SW 1271 (cell line): ENCODE data around the gene DUSP1.

Source experiments
- DNase-seq, 2 experiments: peaks; one replicate each; lab custom pipeline; 2025; lab: John Stamatoyannopoulos, UW

Gene DUSP1

DNA sequence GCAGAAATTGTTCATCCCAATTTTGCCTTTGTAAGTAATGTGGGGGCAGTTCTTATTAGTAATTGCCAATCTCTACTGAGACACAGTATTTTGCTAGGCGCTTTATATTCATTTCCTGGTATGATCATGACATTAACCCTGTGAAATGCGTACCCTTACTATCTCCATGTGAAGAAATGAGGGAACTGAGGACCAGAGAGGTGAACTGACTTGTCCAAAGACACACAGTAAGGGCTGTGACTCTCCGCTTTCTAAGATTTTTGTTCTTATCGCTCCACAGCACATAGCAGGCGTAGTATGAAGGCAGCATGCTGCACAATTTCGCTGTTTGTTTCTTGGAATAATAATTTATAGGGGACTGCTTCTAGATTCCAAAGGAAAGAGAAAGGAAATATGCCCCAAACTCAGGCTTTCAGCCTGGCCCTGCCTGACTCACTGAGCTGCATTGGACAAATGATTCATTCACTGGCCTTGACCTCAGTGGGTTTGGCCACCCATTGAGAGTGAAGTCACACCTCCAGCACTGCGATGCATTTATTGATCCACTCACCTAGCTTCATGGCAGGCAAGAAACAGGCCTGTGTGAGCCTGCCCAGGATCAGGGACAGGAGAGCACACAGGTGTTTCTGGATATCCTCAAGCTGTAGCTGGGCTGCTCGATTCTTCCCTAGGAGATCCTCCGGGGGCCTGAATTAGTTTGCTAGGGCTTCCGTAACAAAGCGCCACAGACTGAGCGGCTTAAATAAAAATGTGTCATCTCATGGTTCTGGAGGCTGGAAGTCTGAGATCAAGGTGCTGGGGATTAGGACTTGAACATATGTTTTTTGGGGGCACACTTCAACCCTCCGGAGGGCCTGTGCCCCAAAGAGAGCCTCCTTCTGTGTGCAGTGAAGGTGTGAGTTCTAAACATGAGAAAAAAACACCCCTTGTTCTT is 7.2 kb upstream of the DUSP1 start:
- peak; percentile 42 to 61 for DNase-seq

DNA sequence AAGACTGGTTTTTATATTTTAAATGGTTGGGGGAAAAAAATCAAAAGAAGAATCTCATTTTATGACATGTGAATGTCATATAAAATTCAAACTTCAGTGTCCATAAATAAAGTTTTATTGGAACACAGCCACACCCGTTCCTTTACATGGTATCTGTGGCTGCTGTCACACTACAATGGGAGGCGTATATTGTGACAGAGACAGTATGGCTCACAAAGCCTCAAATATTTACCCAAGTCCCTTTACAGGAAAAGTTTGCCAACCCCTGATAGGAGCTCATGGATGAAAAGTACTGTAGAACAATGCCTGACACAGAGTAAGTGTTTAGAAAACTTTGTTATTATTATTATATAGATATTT is 5.2 kb upstream of the DUSP1 start:
- no peak for DNase-seq

DNA sequence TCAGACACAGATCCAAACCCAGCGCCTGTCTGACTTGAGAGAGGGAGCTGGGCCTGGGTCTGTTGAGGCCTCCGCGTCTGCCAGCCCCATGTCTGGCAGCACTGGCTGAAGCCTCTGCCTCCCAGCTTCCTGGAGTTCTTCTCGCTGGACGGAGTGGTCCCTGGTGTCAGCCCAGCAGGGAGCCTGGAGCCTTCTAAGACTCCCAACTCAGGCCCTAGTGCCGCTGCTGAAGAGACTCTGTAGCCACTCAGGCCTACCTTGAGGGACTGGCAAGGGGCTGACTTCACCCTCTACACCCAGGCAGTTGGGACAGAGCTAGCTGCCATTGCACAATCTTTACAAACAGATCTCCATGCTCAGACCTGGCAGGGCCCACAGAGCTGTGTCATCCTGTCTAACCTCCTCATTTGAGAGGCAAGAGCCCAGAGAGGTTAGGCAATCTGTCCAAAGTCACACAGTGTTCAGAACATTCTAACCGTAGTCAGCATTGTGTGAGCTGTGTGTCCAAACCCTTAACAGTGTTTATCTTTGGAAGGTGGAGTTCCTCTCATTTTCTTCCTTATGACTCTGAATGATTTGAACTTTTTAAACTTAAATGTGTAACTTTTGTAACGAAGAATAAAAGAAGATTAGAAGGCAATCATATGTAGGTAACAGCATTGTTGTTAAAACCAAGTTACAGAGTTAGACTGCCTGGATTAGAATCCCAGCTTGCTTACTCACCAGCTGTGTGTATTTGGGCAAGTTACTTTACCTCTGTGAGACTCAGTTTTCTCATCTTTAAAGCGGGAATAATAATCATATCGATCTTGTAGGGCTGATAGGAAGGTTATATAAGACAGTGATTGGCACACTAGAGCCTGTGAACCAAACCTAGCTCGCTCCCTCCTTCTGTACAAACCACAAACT is 4.6 kb upstream of the DUSP1 start:
- DNase-seq = no peak

DNA sequence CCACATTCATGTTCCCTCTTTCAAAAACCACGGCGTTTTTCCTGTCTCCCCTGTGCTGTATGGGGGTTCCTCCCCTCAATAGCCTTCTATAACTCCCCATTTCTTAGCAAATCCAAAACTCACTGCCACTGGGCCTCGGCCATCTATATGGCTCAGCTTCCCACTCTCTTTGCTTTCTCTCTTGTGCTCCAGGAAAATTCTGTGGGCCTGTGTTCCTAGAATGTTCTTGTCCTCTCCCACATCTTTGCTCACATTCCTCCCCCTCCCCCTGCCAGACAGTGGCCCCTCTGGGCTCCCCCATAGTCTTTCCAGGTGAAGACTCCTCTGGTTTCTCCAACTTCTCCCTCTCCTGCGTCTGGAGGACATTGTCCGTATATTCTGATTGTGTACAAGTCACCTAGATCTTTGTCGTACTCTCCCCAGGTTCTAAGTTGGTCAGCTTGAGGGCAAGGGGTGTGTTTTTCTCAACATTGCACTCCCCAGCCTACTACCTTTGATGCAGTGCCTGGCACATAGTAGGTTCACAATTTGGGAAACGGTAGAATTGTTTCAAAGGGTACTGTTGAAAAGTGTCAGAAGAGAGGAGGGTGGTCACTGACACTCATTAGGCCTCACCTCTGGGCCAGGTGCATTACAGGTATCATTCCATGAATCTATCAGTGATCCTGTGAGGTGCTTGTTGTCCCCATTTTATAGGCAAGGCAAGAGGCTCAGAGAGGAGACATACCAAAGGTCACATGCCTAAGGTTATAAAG is 3.7 kb upstream of the DUSP1 start:
- DNase-seq = no peak

DNA sequence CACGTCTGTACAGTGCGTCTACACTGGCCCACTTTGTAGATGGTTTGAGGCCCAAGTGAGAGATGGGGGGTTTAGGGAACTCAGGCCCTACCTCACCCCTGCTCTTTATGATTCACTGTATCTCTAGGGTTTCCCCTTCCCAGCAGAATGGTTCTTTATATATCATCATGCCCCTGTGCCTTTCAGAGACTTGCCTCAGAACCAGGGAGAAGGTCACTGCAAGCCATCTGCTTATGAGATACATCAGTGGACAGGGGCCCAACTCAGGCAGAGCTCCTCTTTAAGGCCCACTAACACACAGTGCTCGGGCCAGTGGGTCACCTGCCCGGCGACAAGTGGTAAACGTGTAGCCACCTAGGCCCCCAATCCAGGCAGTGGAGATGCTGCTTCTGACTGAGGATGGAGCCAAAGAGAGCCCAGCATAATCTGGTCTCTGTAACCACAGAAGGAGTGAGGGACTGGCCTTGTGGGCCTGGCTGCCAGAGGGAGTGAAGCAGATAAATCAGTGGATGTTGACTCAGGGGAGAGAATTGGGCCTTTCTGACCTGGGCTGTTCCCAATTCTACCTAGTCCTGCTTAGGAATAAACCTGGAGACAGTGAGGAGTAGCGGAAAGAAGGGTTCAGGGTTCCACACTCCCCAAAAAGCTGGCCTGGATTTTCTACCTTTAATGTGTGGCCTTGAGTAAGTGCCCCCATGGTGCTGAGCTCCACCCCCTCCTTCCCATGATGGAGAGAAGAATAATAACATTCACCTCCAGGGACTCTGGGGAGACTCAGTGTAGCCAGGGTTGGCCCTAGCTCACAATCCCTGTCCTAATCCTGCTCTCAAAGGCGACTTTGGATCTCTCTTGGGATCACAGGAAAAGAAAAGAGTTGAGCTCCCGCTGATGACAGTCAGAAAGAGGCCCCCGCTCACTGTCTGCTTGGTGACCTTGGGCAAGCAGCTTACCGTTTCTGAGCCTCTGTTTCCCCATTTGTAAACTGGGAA is 2.8 kb upstream of the DUSP1 start:
- no peak for DNase-seq

DNA sequence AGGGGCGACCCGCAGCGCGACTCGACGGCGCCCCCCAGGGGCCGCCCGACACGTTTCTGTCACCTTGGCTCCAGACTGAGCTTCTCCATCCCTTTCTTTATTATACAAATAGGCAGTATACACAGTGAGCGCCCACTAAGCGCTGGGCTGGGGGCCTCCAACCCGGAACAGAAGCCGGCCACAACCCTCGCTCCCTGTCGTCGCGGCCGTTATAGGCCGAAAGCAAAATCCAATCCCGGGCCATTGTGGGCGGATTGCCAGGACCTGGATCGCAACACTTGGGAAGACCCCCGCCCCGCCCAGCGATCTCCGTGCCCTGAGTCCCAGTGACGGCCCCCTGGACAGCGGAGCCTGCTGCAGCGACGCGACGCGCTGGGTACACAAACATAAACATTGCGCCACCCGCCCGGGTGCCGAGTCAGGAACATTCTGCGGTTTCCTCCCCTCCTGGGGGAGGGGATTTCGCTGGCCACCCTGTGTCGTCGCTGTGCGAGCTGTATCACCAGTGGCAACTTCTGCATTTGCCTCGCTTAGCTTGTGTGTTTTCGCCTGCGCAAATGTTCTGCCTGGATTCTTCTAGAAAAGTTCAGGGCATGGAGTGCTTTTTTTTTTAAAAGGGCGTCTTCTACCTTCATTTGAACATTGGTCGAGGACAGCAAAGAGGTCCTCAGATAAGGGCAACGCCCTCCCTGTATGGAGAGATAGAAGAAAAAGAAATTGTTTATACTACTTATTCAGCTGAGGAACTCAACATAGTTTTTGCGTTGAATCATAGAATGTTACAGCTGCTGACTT is 1.3 kb upstream of the DUSP1 start:
- peak; percentile 78 to 84 for DNase-seq

DNA sequence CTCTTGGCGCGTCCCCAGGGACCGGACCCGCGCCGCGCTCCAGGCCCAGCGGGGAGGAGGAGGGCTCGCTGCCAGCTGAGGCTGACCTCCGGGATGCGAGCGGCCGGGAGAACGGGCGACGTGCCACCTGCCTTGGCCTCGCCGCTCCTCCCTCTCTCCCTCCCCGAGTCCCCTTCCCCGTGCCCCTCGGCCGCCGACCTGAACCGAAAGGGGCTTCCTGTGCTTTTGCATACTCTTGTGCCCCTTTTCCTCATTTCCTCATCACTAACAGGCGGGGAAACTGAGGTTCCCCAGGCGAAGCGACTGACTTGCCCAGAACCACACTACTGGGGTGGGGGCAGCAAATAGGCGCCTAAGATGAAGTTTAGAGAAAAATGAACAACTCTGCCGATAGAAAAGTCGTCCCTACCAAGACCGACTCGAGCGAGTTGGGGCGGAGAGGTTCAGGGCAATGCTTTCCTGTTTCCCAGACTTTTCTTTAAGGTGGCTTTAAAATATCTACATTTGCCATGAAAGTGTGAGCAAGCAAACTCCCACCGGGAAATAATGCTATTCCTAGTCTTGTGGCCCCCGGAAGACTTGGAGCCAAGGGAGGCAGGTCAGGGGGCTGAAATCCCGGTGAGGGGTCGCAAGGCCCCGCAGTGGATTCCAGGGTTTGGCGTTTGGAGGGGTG is 580 bp upstream of the DUSP1 start:
- peak in 1 of 2 experiments; percentile 61 for DNase-seq

DNA sequence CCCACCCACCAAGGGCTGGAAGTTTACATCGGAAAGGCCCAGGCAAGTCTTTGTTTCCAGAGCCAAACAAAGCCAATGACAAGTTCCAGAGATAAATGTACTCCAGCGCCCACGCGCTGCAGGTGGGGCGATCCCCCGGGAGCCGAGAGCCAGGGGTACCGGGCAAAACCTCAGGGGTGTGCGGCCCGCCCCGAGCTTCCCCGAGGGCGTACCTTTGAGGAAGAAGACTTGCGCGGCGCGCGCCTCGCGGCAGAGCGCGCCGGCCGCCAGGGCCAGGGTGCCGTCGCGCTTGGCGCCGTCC is 671 bp downstream of the DUSP1 start:
- no peak for DNase-seq

DNA sequence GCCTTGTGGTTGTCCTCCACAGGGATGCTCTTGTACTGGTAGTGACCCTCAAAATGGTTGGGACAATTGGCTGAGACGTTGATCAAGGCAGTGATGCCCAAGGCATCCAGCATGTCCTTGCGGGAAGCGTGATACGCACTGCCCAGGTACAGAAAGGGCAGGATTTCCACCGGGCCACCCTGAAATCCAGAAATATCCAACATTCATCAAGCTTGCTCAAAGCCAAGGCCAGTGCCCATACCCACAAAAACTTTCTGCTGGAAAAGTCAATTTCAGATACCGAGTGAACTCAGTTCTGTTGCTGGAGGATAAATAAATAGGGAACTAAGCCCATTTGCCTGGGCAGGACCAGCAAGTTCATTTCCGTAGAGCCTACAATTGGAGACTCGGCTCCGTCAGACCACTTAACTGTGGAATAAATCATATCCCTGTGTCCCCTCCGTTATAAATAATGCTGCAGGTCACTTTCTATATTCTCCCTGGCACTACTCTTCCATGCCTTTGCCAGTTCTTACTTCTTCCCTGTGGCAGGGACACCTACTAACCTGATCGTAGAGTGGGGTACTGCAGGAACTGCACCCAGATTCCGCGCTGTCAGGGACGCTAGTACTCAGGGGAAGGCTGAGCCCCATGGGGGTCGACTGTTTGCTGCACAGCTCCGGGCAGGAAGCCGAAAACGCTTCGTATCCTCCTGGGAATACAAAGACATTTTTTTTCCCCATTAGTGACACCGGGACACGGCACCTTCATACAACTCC is 1.2 kb downstream of the DUSP1 start:
- DNase-seq = peak in 1 of 2 experiments; percentile 57

DNA sequence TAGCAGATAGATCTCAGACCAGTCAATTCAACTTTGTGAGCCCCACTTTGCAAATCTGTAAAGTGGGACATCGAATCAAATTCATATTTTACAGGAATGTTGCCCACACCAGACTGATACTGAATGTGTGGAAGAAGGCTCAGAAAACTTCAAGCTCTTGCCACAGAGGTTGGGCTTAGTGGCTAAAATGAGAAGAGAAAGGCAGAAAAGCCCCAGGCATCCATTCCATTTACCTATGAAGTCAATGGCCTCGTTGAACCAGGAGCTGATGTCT is 1.7 kb downstream of the DUSP1 start:
- DNase-seq = no peak

DNA sequence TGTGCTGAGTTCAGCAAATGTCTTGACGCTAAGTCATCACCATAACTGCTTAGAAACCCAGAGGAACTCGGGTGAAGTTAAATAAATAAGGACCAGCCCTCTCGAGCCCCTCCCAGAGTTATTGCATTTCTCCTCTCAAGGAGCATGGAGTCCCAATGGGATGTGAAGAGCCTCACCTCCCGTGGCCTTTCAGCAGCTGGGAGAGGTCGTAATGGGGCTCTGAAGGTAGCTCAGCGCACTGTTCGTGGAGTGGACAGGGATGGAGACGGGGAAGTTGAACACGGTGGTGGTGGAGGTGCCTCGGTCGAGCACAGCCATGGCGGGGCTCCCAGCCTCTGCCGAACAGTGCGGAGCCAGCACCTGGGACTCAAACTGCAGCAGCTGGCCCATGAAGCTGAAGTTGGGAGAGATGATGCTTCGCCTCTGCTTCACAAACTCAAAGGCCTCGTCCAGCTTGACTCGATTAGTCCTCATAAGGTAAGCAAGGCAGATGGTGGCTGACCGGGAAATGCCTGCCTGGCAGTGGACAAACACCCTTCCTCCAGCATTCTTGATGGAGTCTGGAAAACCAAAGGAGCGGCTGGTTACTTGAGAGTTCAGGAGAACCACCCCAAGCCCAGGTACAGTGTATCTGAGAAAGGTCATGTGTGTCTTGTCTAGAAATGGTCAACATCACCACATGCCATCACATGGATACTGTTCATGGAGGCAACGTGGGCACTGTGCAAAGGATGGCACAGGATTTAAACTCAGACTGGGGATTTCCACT is 2.2 kb downstream of the DUSP1 start:
- peak; percentile 40 to 72 for DNase-seq

DNA sequence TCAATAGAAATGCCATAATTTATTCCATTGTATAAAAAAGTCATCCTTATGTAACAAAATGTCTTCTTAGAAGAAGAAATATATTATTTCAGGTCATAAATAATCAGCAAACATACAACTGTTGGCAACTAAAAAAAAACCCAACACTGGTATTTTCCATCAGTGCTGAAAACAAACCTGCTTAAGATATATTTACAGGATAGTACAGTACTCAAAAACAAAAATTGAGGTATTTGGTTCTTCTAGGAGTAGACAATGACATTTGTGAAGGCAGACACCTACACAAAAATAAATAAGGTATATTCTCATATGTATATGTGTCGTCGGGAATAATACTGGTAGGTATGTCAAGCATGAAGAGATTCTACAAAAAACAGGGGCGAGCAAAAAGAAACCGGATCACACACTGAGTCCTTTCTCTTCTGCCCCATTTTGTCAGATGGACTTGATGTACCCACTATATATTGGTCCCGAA is 2.9 kb downstream of the DUSP1 start:
- DNase-seq = no peak

DNA sequence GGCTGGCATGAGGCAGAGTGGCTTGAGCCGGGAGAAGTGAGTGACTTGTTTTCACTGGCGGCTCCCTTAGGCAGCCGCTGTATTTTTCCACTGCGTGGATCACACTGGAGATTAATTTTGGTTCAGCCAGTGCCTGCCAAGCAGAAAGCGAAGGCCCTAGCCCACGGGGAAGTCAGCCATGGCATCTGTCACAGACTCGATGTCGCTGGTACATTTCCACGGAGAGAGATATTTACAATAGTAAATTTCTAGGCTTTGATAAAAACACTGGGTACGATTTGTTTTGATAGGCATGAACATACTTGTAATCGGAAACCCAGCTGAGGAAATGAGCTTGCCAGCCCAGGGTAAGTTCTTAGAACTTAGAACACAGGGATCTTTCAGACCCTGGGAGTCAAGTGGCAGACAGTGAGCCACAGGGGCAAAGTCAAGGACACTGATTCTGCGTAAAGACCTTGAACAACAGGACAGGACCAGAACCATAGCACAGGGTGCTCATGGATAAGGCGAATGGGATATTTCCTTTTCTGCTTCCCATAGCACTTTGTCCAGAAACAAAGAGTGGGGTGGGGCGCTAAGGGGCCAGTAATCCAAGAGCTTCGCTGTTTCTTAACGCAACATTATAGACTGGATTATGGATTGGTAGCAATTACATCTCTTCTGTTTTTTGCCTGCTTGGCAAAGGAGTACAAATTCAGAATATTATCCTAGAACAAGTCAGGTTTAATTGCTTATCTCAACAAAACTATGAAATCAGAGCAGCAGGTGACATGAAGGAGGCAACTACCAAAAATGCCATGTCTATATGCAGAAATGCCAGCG is 4.5 kb downstream of the DUSP1 start:
- peak; percentile 61 to 81 for DNase-seq

DNA sequence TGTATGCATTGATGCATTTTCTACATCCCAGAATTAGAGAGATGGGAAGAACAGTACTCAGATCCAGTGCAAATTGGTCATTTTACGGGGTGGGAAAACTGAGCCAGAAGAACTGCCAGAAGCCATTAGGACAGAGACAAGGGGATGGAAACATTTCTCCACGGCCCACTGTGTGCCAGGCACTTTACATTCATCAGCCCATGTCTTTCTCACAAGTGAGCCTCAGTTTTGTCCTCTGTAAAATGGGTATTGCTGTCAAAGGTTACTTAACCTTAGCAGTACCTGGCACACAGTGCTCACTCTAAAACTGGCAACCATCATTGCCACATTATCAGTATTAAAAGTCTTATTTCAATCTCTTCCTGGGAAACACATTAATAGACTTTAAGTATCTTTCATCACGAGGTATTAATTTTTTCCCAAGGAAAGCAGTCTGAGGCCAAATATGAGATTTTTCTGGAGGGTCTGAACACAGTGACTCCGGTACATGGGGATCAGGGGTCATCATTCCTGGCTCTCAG is 5.2 kb downstream of the DUSP1 start:
- DNase-seq = no peak

DNA sequence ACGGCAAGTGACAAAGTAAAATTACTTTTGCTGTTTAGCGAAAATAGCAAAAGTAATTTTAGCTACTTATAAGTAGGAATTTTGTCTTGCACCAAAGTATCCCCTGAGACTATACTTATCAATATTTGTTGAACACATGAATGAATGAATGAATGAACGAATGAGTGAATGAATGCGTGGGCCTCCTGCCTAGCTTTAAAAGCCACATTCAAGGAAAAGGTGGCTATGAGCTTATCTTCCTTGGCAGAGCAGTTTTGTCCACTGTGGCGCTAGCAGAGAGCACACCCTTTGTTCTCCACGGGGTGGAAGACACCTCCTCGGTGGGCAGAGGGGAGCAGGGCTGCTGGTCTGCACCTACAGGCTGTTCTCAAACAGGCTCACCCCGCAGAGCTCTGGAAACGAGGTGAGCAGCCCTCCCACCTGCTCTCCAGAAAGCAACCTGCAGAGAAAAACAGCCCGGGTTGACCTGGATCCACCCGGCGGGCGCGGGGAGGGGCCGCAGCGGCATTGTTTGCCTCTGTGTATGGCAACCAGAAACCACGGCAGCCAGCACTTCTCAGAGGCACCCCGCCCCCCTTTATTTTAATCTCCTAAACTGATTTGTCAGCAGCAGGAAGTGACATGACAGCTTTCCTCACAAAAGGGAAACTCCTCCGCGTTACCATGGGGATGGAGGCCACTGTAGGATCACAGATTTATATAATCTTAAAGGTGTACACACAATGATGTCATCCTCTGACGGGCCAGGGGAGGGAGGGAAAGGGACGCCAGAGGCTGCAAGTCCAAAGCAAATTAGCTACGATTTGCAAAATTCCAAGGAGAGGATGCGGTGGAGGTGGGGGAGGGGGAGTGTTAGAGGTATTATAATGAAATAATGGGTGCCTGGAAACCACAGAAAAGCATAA is 5.9 kb downstream of the DUSP1 start:
- DNase-seq = peak; percentile 100

DNA sequence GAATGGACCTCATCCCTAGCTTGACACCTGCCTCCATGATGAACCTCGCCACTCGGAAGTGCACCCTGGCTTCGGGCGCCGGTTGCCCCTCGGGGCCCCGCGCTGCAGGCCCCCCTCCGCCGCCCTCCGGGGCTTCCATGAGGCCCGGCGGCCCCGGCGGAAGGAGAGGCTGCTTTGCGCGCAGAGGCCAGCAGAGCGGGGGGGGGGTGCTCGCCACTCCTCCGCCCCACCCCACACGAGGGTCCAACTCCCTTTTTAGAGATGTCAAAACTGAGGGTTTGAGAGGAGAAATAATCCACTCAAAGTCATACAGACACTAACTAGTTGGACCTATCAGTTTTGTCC is 7.9 kb downstream of the DUSP1 start:
- no peak for DNase-seq
